ENCODE data around the gene MT1H.
A peak's percentile ranks its signal among the peaks of the same experiment; 100 is the strongest.

MT1H gene

GRCh38 chr16:56636616-56637413 lies 32.8 kb upstream of the MT1H start:
- DNase-seq (ENCODE audit: low spot score) = no peak

GRCh38 chr16:56637814-56638750 lies 31.5 kb upstream of the MT1H start, which contains the start of gene MT1A:
TSS of gene MT1A (plus strand) at chr16:56638666. CDS start at chr16:56638739, 73 bp downstream.
- no peak for DNase-seq (ENCODE audit: low spot score)

- no peak for DNase-seq (ENCODE audit: low spot score)
These were observed 30.6 kb upstream of the MT1H start for GRCh38 chr16:56639045-56639444.

DNA sequence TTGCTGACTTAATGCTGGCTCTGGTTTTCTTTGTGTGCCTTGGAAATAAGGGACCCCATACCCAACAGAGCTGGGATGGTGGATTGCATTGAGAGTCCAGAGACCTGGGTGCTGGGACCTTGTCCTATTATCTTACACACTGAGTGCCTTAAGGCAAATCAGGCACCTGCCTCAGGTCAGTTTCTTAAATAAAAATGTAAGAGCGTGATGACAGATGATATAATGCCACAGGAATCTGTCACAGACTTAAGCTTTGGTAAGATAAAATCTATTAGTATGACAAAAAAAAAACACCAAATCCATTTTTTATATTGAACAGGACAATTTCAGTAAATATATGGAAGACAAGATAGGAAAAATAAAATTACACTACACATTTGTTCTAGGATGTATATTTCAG lies 29.5 kb upstream of the MT1H start:
- no peak for DNase-seq (ENCODE audit: low spot score)

DNA sequence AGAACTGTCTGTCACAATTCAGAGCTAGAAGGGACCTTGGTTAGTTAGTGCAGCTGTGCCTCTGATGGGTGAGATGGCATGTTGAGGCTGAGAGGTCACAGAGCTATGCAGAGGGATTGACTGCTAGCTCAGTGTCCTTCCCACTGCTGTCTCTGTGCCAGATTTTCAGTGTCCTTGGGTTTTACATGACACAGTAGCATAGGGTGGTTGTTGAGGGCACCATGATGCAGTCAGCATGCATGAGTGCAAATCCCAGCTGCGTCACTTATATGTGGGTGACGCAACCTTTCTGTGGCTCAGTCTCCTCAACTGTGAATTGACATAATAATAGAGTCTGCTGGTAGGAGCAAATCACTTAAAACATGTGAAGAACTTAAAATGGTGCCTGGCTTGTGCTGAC lies 28.4 kb upstream of the MT1H start:
- no peak for DNase-seq (ENCODE audit: low spot score)

DNA sequence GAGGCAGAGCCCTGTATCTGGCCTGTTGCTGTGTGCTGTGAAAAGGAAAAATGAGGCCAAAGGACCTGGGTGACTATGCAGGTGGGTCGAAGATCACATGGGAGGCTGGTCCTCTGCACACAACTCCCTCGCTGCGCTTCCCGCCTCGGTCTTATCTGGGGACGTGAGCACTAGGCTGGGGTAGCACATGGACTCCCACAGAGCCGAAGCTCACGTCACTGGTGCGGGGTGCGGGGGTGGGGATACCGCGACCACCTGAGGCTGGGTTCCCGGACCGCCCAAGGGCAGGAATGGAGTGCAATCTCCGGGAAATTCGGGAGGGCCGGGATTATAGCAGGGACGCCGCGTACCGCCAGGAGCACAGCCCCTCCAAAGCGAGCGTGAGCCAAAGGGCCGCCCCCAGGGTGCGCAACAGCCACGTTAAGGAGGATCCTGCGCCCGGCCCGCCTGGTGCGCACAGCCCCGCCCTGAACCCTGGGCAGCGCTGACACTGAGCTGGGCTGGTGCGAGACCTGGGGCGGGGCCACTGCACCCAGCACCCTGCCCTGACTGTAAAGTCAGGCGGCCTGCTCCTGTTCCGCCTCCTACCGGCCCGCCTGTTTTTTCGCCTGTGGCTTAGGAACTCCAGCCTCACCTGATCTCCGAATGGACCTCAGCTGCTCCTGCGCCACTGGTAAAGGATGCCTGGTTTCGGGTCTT lies 26.4 kb upstream of the MT1H start:
- peak; percentile 71 for DNase-seq (ENCODE audit: low spot score)

DNA sequence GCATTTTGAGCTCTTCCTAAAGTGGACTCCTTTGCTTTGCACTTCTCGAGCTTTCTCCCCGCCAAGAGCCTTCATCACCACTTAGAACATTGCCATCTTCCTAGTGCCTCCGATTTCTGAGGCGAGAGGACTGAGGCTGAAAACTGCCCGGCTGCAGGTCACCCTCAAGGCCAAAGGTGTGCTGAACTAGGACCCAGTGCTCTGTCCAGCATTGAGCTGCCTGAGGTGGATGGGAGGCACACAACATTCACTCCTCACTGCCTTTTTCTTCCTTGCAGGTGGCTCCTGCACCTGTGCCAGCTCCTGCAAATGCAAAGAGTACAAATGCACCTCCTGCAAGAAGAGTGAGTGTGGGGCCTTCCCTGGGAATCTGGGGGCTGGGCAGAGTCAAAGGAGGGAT lies 25.8 kb upstream of the MT1H start:
- DNase-seq (ENCODE audit: low spot score) = no peak

DNA sequence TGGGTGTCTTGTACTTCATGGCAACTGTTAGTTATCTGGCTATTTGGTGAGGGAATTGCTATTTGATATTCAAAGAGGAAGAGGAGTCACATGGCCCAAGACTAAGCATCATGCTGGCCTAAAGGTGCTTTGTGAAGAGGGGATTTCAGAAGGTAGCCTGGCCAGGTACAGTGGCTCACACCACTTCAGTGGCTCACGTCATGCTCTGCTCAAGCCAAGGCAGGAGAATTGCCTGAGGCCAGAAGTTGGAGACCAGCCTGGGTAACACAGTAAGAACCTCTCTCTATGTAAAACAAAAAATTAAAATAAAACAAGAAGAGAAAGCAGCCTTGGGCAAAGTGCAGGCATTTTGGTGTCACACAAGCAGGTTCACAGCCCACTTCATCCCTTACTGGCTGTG lies 24.3 kb upstream of the MT1H start:
- no peak for DNase-seq (ENCODE audit: low spot score)

DNA sequence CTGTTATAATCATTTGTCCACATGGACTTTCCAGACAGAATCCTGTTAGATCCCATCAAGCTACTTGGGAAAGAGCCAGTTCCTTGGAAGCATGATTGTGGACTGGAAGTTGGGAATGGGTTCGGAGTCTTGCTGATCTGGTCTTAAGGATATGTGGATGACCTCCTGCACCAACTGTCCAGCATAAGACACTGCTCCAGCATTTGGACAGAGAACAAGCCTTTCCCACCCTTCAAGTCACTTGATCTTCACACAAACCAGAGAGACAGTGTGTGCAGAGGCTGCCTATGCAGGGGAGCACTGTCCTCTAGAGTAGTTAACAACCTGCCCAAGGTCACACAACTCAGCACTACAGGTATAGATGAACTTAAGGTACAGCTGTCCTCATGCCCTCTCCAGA lies 23.8 kb upstream of the MT1H start:
- no peak for DNase-seq (ENCODE audit: low spot score)

DNA sequence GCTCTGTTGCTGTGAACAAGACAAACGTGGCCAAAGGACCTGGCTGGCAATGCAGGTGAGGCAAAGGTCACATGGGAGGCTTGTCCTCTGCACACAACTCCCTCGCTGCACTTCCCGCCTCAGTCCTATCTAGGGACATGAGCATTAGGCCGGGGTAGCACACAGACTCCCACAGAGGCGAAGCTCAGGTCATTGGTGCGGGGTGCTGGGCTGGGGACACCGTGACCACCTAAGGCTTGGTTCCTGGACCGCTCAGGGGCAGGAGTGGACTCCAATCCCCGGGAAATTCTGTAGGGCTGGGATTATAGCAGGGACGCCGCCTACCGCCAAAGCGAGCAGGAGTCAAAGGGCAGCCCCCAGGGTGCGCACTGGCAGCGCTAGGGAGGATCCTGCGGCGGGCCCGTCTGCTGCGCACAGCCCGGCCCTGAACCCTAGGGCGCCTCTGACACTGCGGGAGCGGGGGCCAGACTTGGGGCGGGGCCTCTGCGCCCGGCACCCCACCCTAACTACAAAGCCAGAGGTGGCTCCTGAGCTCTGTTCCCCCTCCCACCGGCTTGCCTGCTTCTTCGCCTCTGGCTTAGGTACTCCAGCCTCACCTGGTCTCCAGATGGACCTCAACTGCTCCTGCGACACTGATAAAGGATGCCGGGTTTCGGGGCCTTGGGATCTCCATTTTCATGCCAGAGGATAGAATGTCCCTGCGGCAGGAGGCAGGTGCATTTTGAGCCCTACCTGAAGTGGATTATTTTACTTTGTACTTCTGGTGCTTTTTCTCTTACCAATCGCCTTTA lies 21.8 kb upstream of the MT1H start:
- DNase-seq (ENCODE audit: low spot score) = no peak

DNA sequence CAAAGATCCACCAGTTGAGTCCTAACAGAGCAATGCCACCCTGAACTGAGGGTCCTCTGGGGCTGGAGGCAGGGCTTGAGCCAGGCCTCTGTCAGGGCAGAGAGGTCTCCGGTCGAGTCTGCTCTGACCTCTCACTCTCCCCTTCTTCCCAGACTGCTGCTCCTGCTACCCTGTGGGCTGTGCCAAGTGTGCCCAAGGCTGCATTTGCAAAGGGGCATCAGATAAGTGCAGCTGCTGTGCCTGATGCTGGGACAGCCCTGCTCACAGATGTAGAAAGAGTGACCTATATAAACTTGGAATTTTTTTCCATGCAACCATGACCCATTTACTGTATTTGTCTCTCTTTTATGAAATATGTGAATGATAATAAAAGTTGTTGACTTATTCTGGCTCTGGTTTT lies 20.3 kb upstream of the MT1H start:
- DNase-seq (ENCODE audit: low spot score) = no peak

DNA sequence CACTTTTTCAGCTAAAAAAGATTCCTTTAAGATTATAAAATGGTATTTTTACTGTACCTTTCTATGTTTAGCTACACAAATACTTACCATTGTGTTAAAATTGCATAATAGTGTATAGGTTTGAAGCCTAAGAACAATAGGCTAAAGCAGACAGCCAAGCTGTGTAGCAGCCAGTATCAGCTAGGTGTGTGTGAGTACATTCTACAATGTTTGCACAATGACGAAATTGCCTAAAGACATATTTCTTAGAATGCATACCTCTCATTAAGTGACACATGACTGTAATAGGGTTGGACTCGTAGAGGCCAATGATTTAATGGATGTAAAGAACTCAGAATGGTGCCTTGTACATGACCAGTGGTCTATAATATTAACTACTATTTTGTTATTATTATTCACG lies 19.8 kb upstream of the MT1H start:
- DNase-seq (ENCODE audit: low spot score) = no peak

DNA sequence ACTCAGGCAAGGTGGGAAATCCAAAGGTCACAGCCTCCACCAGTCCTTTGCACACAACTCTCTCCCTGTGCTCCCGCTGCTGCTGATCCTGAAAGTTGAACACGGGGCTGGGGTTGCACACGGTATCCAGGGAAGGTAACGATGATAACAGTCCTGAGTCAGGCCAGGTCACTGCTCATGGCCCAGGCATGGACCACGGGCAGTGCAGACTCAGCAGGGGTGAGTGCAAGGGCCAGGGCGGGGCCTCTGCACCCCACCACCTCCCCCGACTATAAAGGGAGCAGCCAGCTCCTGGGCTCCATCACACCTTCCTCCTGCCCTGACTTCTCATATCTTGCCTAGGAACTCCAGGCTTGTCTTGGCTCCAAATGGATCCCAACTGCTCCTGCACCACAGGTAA lies 18.0 kb upstream of the MT1H start, which contains the start of gene MT1B:
TSS of gene MT1B (plus strand) at position 301 of the 400 bp plus-strand sequence. CDS start at position 369, 68 bp downstream.
- DNase-seq (ENCODE audit: low spot score) = no peak

DNA sequence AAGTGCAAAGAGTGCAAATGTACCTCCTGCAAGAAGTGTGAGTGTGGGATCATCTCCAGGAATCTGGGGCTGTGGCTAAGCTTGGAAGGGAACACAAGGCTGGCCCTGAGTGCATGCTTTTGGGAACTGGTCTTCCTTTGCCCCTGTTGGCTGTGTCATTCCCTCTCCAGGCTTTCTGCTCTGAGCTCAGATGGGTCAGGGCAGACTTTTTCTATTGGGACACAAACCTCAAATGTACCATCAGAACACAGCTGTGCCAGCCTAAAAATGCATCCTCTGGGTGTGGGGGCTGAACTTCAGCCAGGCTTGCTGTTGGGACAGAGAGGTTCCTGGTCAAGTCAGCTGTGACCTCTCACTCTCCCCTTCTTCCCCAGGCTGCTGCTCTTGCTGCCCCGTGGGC lies 17.0 kb upstream of the MT1H start:
- no peak for DNase-seq (ENCODE audit: low spot score)

DNA sequence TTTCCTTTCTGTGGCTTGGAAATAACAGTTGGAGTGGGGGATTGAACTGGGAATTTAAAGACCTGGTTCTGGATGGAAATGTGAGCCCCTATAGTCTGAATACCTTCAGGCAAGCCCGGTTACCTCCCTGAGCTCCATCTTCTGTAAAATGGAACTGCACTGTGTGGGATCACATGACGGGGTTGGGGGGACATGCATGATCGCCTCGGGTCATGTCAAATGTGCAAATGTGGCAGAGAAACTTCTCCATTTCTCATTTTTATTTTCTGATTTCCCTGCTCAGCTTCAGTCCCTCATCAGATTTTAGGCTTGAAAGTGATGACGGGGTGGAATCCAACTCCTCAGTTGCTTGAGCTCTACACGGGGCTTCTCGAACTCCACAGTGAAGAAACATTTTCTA lies 16.4 kb upstream of the MT1H start:
- DNase-seq (ENCODE audit: low spot score) = no peak

- peak; percentile 44 for DNase-seq (ENCODE audit: low spot score)
These were observed 11.9 kb upstream of the MT1H start, which contains the start of gene MT1F for GRCh38 chr16:56657555-56658326. TSS of gene MT1F (plus strand) at chr16:56657959. CDS start at chr16:56658059, 100 bp downstream.

GRCh38 chr16:56658327-56658875 lies 11.2 kb upstream of the MT1H start:
- no peak for DNase-seq (ENCODE audit: low spot score)

DNA sequence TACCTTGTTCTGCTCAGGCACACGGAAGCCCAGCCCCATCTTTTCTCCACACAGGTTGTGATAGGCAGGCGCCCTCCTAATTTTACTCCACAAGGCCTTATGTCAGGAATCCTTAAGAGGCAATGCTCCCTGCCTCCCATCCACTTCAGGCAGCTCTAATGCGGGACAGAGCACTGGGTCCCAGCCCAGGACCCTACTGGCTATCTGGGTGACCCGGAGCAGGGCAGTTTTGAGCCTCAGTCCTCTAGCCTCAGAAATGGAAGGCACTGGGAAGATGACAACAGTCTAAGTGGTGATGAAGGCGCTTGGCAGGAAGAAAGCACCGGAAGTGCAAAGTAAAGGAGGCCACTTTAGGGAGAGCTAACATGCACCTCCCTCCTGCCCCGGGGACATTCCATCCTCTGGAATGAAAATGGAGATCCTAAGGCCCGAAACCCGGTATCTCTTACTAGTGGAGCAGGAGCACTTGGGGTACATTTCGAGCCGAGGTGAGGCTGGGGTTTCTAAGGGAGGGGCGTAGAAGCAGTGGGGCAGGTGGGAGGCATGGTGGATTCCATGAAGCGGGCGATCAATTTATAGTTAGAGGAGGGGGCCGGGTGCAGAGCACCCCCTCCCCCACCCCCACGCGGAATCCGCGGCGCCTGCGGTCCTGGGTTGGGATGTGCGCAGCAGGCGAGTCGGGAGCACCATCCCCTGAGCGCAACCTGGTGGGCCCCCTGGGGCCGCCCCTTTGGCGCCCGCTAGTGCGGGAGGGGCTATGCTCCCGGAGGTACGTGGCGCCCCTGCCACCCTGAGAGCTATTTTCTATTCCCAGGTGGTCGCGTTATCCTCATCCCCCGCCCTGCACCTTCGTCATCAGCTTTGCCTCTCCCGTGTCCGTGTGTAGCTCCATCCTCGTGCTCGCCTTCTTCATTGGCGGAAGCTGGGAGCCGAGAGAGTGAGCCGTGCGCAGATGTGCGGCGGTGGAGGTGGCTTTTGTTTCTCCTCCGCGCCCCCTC lies 7.0 kb upstream of the MT1H start:
- no peak for DNase-seq (ENCODE audit: low spot score)

GRCh38 chr16:56664506-56664905 lies 5.1 kb upstream of the MT1H start:
- DNase-seq (ENCODE audit: low spot score) = no peak
